Measurements from ENCODE around the gene ZC3HAV1. TPM values are rescaled to one million over a fixed set of nuclear protein-coding genes. Genes with fewer than 3 reads are reported as not detected.

The ZC3HAV1 gene
- total and polyA plus RNA-seq, 9 of the 15 experiments (the other 6 are each of a cell fraction or from before 2014, with no cell fraction given) = 11.9 to 40.5 (median 23.9) TPM

DNA sequence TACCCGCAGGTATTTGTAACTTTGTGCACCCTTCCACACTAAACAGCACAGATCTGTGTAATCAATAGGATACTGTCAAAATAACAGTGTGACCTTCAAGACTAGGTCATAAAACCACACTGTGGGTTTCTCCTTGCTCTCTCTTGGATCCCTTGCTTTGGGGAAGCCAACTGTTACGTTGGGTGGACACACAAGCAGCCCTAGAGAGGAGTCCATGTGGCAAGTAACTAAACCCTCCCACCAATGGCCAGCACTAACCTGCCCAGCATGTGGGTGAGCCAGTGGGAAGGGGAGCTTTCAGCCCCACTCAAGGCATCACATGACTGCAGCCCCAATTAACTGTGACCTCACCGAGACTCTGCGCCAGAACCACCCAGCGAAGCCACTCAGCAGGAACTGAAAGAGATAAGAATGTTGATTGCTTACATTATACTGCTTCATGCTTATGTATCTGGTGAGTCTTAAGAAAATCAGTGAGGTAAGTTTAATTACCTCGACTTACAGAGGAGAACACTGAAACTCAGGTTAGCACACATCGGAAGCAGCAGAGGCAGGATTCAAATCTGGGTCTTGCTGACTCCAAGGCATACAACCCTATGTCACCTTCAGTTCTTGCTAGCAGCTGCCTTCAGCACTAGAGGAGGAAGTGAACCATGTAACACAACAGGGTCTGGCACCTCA, 9.4 kb upstream of the ZC3HAV1 start (continued):
- no peak for TF ChIP-seq ARHGAP35 (IDR thresholded peaks at IDR 0.05; ENCODE audit: partially characterized antibody)
- TF ChIP-seq, protein P1, sequence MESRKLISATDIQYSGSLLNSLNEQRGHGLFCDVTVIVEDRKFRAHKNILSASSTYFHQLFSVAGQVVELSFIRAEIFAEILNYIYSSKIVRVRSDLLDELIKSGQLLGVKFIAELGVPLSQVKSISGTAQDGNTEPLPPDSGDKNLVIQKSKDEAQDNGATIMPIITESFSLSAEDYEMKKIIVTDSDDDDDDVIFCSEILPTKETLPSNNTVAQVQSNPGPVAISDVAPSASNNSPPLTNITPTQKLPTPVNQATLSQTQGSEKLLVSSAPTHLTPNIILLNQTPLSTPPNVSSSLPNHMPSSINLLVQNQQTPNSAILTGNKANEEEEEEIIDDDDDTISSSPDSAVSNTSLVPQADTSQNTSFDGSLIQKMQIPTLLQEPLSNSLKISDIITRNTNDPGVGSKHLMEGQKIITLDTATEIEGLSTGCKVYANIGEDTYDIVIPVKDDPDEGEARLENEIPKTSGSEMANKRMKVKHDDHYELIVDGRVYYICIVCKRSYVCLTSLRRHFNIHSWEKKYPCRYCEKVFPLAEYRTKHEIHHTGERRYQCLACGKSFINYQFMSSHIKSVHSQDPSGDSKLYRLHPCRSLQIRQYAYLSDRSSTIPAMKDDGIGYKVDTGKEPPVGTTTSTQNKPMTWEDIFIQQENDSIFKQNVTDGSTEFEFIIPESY (CRISPR knock-in tag; IDR thresholded peaks at IDR 0.05) = no peak
- TF ChIP-seq, protein P2, sequence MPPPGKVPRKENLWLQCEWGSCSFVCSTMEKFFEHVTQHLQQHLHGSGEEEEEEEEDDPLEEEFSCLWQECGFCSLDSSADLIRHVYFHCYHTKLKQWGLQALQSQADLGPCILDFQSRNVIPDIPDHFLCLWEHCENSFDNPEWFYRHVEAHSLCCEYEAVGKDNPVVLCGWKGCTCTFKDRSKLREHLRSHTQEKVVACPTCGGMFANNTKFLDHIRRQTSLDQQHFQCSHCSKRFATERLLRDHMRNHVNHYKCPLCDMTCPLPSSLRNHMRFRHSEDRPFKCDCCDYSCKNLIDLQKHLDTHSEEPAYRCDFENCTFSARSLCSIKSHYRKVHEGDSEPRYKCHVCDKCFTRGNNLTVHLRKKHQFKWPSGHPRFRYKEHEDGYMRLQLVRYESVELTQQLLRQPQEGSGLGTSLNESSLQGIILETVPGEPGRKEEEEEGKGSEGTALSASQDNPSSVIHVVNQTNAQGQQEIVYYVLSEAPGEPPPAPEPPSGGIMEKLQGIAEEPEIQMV (tag; conservative IDR thresholded peaks at IDR 0.05; ENCODE audit: low read depth) = no peak
- no peak for TF ChIP-seq GTF2F1 (IDR thresholded peaks at IDR 0.05; ENCODE audit: low read depth, low read length)
- TF ChIP-seq, protein P3, sequence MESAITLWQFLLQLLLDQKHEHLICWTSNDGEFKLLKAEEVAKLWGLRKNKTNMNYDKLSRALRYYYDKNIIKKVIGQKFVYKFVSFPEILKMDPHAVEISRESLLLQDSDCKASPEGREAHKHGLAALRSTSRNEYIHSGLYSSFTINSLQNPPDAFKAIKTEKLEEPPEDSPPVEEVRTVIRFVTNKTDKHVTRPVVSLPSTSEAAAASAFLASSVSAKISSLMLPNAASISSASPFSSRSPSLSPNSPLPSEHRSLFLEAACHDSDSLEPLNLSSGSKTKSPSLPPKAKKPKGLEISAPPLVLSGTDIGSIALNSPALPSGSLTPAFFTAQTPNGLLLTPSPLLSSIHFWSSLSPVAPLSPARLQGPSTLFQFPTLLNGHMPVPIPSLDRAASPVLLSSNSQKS (CRISPR knock-in tag; IDR thresholded peaks at IDR 0.05) = 0 out of 2 replicates have a peak, but pooled peaks have one; percentile 67
- TF ChIP-seq CBX1 (IDR thresholded peaks at IDR 0.05; ENCODE audit: low read depth) = no peak
- TF ChIP-seq, protein P4, sequence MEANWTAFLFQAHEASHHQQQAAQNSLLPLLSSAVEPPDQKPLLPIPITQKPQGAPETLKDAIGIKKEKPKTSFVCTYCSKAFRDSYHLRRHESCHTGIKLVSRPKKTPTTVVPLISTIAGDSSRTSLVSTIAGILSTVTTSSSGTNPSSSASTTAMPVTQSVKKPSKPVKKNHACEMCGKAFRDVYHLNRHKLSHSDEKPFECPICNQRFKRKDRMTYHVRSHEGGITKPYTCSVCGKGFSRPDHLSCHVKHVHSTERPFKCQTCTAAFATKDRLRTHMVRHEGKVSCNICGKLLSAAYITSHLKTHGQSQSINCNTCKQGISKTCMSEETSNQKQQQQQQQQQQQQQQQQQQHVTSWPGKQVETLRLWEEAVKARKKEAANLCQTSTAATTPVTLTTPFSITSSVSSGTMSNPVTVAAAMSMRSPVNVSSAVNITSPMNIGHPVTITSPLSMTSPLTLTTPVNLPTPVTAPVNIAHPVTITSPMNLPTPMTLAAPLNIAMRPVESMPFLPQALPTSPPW (CRISPR knock-in tag; IDR thresholded peaks at IDR 0.05) = peak; percentile 30; the same call in 1 of the 2 replicates
- TF ChIP-seq GABPB1 (CRISPR knock-in tag; IDR thresholded peaks at IDR 0.05) = peak; percentile 66; the same call in 1 of the 2 replicates
- TF ChIP-seq TOE1 (IDR thresholded peaks at IDR 0.05; ENCODE audit: borderline replicate concordance) = peak; percentile 97
- TF ChIP-seq TOE1 (CRISPR knock-in tag; IDR thresholded peaks at IDR 0.05; ENCODE audit: borderline replicate concordance, low read depth) = 0 out of 2 replicates have a peak, but pooled peaks have one; percentile 71
- TF ChIP-seq HMG20B (CRISPR knock-in tag; IDR thresholded peaks at IDR 0.05) = no peak
- no peak for TF ChIP-seq PCBP2 (IDR thresholded peaks at IDR 0.05; ENCODE audit: low read depth, low read length, poor library complexity, severe bottlenecking)
- TF ChIP-seq, protein P5, sequence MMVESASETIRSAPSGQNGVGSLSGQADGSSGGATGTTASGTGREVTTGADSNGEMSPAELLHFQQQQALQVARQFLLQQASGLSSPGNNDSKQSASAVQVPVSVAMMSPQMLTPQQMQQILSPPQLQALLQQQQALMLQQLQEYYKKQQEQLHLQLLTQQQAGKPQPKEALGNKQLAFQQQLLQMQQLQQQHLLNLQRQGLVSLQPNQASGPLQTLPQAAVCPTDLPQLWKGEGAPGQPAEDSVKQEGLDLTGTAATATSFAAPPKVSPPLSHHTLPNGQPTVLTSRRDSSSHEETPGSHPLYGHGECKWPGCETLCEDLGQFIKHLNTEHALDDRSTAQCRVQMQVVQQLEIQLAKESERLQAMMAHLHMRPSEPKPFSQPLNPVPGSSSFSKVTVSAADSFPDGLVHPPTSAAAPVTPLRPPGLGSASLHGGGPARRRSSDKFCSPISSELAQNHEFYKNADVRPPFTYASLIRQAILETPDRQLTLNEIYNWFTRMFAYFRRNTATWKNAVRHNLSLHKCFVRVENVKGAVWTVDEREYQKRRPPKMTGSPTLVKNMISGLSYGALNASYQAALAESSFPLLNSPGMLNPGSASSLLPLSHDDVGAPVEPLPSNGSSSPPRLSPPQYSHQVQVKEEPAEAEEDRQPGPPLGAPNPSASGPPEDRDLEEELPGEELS (CRISPR knock-in tag; IDR thresholded peaks at IDR 0.05; ENCODE audit: borderline replicate concordance) = peak; percentile 65
- TF ChIP-seq SRSF7 (optimal IDR thresholded peaks at IDR 0.05; ENCODE audit: low read depth, low read length) = no peak
- no peak for TF ChIP-seq STAT5A (IDR thresholded peaks at IDR 0.05; ENCODE audit: borderline replicate concordance, low read length)
- no peak for TF ChIP-seq HNRNPL (IDR thresholded peaks at IDR 0.05; ENCODE audit: low read depth, low read length)

Measured in K562 (cell line).